Stimulated activated CD4-positive, alpha-beta T cell treated with anti-CD3 and anti-CD28 coated beads, Interleukin-2, amount 100 ng/mL, for 4 hours (primary cell): Measurements from ENCODE around the gene EVI5L.

Experiments used
- DNase-seq: peaks from one replicate; pipeline ENCODE4 v3.0.0-alpha.2; 2020; ENCODE audit warnings: low read depth

The EVI5L gene

GRCh38 chr19:7817801-7818200, 12.2 kb upstream of the EVI5L start:
- no peak for DNase-seq

- no peak for DNase-seq
These were observed 11.2 kb upstream of the EVI5L start for GRCh38 chr19:7818806-7819205.

DNA sequence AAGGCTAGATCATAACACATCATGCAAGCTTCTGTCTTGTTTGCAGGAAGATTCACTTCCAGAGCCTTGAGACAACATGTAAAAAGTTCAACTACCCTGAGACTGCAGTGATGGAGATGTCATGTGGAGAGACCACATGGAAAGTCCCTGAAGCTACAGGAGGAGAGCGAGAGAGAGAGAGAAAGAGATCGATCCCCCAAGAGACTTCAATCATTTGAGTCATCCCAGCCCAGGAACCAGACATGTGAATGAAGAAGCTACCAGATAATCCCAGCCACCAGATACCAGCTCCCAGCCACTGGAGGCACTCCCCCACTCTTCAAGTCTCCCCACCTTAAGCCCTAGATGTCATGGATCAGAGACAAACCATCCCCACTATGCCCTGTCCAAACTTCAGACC, 10.7 kb upstream of the EVI5L start:
- no peak for DNase-seq

- DNase-seq, result no peak
These were observed 9.4 kb upstream of the EVI5L start for GRCh38 chr19:7820588-7820987.

- no peak for DNase-seq
These were observed 7.0 kb upstream of the EVI5L start for GRCh38 chr19:7822910-7823515.

GRCh38 chr19:7823686-7824301, 6.2 kb upstream of the EVI5L start:
- DNase-seq, result no peak

- no peak for DNase-seq
These were observed 875 bp upstream of the EVI5L start for GRCh38 chr19:7829166-7829520.

DNA sequence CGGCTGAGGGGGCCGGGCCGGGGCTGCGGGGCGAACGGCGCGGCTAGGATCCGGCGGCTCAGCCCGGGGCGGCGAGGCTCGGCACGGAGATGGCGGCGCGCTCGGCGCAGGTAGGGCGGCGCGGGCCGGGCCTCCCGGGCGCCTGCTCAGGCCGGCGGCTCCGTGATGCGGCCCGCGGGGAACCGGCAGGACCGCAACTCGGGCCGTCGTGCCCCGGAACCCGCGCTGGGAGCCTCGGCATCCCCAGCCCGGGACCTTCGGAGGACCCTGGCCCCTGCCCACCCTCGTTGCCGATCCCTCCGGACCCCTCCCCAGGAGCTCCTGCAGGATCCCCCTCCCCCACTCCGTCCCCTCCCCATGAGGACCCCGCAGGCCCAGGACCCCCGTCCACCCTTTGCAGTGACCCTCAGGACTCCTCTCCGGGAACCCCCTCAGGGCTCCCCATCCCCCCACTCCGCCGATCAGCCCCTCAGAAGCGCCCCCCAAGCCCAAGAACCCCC, 304 bp downstream of the EVI5L start:
- DNase-seq, result no peak

DNA sequence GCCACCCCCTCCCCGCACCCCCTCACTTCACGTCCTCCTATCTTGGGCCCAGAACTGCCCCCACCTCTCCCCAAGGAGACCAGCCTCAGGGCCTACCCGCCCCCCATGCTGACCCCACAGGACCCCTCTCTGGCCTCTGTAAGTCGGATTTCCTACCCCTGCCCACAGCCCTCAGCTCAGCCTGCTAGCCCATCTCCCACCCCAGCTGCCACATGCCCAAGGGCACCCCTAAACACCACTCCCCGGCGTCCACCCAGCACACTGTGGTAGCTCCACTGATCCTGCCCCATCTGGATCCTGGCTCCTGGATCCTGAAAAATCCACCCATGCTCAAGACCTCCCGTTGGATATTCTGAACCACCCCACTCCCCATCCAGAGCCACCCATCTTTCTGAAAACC, 805 bp downstream of the EVI5L start:
- no peak for DNase-seq

- no peak for DNase-seq
These were observed 1.4 kb downstream of the EVI5L start for GRCh38 chr19:7831452-7831851.

- no peak for DNase-seq
These were observed 2.0 kb downstream of the EVI5L start for GRCh38 chr19:7832009-7832408.

- no peak for DNase-seq
These were observed 2.8 kb downstream of the EVI5L start for GRCh38 chr19:7832781-7833180.

DNA sequence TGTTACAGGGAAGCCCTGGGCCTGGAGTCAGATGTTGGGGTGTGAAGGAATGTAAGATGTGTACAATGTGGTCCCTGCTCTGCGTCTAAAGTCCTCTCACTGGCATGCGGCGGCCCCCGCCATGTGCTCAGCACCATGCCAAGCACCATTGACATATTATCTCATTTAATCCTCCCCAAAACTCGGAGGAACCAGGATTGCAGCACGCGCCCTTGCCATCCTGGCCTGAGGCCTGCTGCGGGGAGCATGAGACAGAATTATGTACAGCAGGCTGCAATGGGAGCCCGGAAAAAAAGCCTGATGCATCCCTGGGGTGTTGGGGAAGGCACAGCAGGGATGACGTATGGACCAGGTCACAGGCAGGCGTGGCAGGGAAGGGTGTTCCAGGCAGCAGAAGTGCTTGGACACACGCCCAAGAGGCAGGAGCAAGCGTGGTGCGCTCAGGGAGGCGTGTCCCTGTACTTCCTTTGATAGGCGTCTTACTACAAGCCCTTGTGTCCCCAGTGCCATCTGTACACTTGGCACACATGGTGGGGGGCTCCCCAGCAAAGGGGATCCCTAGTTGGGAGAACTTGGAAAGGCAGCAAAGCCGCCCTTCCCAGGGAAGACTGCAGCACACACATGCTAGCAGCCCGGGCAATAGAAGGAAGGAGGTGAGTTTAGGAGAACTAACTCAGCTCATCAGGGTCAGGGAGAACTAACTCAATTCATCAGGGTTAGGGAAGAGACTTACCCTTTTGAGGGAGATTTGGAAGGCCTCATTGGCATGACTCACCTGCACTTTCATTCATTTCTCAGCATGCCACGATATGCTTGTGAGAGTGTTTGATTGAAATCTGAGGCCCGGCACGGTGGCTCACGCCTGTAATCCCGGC, 3.4 kb downstream of the EVI5L start:
- DNase-seq, result no peak

GRCh38 chr19:7839476-7839875, 9.5 kb downstream of the EVI5L start:
- DNase-seq, result no peak

GRCh38 chr19:7840629-7841028, 10.6 kb downstream of the EVI5L start:
- DNase-seq, result no peak

GRCh38 chr19:7841751-7842660, 12.0 kb downstream of the EVI5L start:
- DNase-seq, result no peak

- no peak for DNase-seq
These were observed 12.8 kb downstream of the EVI5L start for GRCh38 chr19:7842661-7843294.

DNA sequence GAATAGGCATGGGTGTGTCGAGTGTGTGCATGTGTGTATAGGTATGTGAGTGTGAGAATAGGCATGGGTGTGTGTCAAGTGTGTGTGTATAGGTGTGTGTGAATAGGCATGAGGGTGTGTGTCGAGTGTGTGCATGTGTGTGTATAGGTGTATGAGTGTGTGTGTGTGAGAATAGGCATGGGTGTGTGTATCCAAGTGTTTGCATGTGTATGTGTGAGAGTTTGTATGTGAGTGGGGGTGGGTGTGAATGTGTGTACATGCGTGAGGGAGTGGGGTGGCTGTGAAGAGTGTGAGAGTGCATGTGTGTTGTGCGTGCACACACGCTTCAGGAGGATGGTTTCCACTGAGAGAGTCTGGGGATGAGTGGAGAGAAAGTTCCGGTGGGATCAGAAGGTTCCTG, 13.5 kb downstream of the EVI5L start:
- no peak for DNase-seq

DNA sequence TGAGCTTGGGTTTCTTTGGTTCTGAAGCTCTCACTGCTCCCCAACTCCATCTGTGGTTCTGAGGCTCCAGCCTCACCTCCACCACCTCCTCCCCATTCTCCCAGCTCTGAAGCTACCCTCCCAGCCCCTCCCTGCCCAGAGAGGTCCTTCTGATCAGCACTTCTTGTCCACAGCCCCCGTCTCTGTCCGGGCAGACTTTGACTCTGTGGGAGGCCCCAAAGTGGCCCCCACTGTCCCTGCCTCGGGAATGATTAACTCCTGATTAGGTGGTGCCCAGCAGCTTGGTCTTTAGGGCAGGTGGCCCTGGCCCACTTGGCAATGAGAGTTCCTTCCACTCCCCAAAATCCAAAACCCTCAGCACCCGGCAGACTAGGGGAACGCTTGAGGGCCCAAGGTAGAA, 14.4 kb downstream of the EVI5L start:
- no peak for DNase-seq

- no peak for DNase-seq
These were observed 14.9 kb downstream of the EVI5L start for GRCh38 chr19:7844951-7845350.

DNA sequence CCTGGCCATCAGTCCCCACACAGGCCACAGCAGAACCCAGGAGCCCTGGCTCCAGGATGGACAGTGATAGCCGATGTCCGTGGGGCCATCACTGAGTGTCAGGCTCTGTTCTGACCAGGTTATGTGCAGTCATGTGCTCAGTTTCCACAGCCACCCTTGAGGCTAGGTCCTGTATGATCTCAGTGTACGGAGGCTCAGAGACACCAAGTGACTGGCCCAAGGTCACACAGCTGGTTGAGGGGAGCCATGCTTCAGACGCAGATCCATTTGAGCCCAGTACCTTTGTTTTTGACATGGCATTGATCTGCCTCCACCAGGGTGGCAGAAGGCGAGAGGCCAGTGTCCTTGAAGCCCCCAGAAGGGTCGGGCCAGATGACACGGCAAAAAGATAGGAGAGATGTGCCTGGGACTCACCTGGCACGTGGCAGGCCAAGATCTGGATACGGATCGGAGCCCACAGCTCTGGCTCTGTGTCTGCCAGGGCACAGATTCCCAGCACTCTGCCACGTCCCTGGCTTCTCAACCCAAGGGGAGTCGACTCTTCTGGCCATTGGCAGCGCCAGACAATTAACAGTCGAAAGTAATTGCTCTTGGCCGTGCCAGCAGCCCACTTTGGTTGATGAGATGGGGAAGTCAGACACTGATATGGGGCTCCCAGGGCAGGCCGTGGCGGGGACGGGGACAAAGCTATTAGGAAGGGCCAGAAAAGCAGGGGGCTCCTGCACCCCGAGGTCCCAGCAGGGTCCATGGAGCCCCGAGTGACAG, 15.6 kb downstream of the EVI5L start:
- DNase-seq, result no peak
